Bronchial epithelial cell (primary cell): Measurements from ENCODE around the gene HOXB8. TPM values are rescaled to one million over a fixed set of nuclear protein-coding genes. Genes with fewer than 3 reads are reported as not detected.

Experiments used
- DNase-seq: peaks from one replicate; pipeline ENCODE4 v3.0.0-alpha.2; 2010; ENCODE audit warnings: low read depth
- FAIRE-seq: peaks from 2 replicates; lab custom pipeline; 2011; peaks lifted over from hg19 to GRCh38; lab: Jason Lieb, UNC
- H3K27me3 ChIP-seq: 2 replicates; pipeline ENCODE4 v1.5.1; 2011; ENCODE audit warnings: low read length; ENCODE audit not compliant: control insufficient read depth, insufficient read depth
- H3K36me3 ChIP-seq: 2 replicates; pipeline ENCODE4 v1.5.1; 2011; ENCODE audit warnings: low read length; ENCODE audit not compliant: control insufficient read depth, insufficient read depth
- H3K4me3 ChIP-seq: 2 replicates; pipeline ENCODE4 v1.5.1; 2011; ENCODE audit warnings: mild to moderate bottlenecking, low read depth, low read length, control low read depth
- total RNA-seq: library from RNA; depleted of rRNA; stranded (reverse); fragments of >200 nt; gene quantifications from 2 replicates; pipeline ENCODE4 v1.2.1, GENCODE V29; 2014
- TF ChIP-seq, protein P1 (sequence below): IDR thresholded peaks from 2 replicates; pipeline ENCODE4 v1.5.1; 2011; ENCODE audit warnings: mild to moderate bottlenecking, moderate library complexity, low read length, control low read depth, inconsistent platforms; ENCODE audit not compliant: insufficient read depth, severe bottlenecking

Gene HOXB8
- total RNA-seq, 1 donor from 2014 or later = not detected

DNA sequence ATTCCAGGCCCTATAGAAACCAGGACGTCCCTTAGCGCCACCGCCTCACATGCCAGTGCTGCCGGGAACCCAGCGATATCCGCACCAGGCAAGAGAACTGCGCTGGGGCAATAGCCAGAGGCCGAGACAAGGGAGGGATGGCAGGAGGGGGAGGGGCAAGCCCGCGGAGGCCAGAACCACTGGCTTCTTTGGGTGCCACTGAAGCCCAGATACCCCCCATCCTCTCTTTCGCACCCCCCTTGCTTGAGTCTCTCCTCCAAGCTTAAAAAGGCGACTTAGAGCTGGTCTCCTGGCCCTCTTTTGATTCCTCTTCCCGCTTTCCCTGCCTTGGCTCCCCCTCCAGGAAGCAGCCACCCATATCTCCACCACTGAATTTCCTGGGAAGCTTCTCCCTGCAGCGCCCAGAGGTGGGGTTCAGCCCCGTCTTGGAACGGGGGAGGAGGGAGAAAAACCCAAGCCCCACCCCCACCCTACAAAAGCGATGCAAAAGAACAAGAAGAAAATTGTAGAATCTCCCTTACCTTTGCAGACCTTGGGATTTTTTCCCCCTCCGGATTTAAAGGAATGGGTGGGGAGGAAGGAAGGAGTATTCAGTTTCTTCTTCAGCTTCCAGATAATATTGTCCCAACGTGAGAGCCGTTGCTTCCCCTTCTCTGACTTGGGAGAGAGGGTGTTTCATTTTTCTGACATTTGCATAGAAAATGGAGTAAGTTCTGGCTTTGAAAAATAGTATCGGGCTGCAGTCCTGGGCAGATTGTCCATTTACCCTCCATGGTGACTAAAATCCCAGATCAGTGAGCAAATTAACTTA lies 10.9 kb downstream of the HOXB8 start:
- TF ChIP-seq, protein P1, sequence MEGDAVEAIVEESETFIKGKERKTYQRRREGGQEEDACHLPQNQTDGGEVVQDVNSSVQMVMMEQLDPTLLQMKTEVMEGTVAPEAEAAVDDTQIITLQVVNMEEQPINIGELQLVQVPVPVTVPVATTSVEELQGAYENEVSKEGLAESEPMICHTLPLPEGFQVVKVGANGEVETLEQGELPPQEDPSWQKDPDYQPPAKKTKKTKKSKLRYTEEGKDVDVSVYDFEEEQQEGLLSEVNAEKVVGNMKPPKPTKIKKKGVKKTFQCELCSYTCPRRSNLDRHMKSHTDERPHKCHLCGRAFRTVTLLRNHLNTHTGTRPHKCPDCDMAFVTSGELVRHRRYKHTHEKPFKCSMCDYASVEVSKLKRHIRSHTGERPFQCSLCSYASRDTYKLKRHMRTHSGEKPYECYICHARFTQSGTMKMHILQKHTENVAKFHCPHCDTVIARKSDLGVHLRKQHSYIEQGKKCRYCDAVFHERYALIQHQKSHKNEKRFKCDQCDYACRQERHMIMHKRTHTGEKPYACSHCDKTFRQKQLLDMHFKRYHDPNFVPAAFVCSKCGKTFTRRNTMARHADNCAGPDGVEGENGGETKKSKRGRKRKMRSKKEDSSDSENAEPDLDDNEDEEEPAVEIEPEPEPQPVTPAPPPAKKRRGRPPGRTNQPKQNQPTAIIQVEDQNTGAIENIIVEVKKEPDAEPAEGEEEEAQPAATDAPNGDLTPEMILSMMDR = no peak
- Histone ChIP-seq H3K4me3 (no peak overlapping the region), H3K27me3 (peaks cover 90% of the 10 kb centered on the region), H3K36me3 (no peaks in the 10 kb centered on the region)
- no peak for DNase-seq
- FAIRE-seq = no peak

DNA sequence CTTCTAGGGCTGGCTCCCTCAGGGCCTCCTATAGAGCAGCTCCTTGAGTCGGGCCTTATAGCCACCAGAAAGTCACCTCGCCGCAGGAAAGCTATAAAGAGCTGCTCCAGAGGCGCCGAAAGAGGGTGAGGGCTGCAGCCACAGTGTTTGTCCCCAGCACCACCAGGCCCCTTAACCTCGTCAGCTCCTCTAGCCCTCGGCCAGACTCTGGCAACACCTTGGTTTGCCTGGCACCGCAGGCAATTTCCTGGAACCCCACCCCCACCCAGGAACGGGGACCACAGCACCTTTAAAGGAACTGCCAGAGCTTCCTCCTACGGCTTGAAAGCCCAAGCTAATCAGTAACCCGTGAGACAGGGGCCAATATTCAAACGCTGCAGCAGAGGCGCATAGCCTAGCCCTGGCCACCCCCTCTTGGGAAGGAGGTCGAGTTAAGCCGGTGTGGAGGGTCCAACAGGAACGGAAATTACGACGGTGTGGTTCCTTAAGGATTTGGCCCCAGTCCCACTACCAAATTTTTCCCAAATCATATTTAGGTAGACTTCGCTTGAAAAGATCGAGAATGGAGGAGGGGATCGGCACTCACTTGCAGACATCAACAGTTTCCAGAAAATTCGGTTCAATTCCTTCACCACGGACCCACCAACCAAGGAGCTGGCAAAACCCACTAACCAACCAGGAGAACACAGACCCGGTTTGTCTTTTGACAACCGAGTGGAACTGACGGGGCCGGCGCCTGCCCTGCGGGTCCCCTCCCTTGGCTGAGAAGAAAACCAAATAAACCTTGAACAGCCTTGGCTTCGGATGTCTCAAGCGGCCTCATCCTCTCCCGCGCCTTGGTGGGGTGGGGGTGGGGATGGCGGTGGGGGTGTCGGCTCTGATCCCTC lies 13.3 kb downstream of the HOXB8 start:
- DNase-seq (no peak), FAIRE-seq (no peak)
- H3K27me3 ChIP-seq = peaks cover 95% of the 10 kb centered on the region
- H3K36me3 ChIP-seq = no peaks in the 10 kb centered on the region
- no peak overlapping the region for H3K4me3 ChIP-seq
- TF ChIP-seq, protein P1 = no peak

DNA sequence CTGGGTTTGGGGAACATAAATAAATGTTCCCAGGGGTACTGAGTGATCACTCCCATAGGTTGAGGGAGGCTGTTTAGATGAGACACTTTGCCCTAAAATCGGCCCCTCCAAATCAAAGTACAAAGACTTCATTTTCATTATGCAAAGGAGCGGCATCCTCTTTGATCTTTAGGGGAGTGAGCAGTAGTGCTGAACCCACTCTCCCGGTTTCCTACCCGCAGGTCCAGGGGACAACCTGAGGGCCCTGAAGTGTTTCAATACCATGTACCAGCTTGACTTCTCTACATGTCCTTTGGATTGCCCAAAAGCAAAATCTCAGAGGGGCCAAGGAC lies 13.9 kb downstream of the HOXB8 start:
- Histone ChIP-seq H3K27me3 (peaks cover 95% of the 10 kb centered on the region), H3K36me3 (no peaks in the 10 kb centered on the region), H3K4me3 (no peak overlapping the region)
- no peak for FAIRE-seq
- DNase-seq = no peak
- TF ChIP-seq, protein P1 = no peak

DNA sequence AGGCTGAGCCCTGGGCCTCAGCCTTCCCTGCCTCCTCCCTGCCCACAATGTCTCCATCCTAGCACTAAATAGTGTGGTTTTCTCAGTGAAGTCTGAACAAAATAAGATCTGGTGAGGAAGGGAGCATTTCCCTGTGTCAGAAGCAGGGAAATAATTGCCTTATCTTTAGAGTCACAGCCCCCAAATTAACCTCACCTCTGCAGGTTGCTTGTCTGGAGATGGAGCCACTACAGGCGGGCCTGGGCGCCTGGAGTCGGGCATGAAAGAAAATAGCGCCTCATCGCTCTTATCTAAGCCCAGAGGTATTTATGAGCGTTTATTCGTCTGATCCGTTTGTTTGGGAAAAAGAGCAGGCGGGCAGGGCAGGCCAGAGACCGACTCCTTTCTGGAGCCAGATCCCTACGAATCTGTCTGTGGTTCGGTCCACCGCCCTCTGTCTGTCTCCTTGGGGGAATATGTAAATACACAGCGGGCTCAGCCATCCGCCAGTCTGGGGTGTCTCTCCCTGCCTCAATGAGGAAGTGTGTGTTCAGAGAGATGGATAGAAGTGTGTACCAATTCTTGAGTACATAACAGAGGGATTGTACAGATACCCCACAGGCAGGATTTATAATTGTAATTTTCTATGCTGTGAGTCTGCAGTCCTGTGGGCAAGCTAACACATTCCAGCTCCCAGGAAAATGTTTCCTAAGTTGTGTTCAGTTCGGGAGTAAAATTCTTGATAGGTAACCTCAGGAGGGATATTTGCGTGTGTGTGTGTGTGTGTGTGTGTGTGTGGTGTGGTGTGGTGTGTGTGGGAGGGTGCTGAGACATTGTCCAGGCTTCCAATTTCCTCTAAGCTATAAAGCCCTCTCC lies 14.6 kb downstream of the HOXB8 start:
- Histone ChIP-seq H3K27me3 (peaks cover 94% of the 10 kb centered on the region), H3K4me3 (no peak overlapping the region)
- no peak for FAIRE-seq

DNA sequence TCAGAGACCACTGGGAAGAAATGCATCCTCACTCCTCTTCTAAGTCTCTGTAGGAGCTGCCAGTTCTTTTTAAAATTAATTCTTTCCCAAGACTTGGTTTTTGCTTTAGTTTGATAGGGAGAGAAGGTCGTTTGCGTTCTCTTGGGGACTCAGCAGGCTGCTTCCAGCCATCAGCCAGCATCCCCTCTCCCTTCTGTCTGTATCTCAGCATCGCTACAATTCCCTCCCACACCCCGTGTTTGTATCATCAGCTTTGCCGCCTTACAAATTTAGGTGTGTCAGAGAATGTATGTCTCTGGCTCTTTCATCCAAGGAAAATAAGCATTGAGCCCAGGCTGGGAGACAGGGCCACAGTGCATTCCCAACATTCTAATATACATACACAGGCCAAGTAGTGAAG lies 15.7 kb downstream of the HOXB8 start:
- Histone ChIP-seq H3K4me3 (no peak overlapping the region), H3K36me3 (no peaks in the 10 kb centered on the region), H3K27me3 (peaks cover 94% of the 10 kb centered on the region)
- TF ChIP-seq, protein P1 = no peak
- DNase-seq (no peak), FAIRE-seq (no peak)

More for the DNA sequence above, 14.6 kb downstream of the HOXB8 start:
- TF ChIP-seq, protein P1 = no peak
- no peak for DNase-seq
- H3K36me3 ChIP-seq = no peaks in the 10 kb centered on the region
